HG03521 (cell line): ENCODE results near the gene PYGO1.
"Not testable (repeated sequence)": the region's sequence is repeated elsewhere in the genome, so short reads cannot be mapped to it uniquely, and the experiment has no call there.

Source experiments
- ATAC-seq: cut with Tn5 transposase; IDR thresholded peaks from one replicate; pipeline ENCODE4 v1.9.1; 2021; ENCODE audit warnings: mild to moderate bottlenecking, moderate library complexity; ENCODE audit not compliant: unreplicated experiment

Gene PYGO1, protein sequence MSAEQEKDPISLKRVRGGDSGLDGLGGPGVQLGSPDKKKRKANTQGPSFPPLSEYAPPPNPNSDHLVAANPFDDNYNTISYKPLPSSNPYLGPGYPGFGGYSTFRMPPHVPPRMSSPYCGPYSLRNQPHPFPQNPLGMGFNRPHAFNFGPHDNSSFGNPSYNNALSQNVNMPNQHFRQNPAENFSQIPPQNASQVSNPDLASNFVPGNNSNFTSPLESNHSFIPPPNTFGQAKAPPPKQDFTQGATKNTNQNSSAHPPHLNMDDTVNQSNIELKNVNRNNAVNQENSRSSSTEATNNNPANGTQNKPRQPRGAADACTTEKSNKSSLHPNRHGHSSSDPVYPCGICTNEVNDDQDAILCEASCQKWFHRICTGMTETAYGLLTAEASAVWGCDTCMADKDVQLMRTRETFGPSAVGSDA

DNA sequence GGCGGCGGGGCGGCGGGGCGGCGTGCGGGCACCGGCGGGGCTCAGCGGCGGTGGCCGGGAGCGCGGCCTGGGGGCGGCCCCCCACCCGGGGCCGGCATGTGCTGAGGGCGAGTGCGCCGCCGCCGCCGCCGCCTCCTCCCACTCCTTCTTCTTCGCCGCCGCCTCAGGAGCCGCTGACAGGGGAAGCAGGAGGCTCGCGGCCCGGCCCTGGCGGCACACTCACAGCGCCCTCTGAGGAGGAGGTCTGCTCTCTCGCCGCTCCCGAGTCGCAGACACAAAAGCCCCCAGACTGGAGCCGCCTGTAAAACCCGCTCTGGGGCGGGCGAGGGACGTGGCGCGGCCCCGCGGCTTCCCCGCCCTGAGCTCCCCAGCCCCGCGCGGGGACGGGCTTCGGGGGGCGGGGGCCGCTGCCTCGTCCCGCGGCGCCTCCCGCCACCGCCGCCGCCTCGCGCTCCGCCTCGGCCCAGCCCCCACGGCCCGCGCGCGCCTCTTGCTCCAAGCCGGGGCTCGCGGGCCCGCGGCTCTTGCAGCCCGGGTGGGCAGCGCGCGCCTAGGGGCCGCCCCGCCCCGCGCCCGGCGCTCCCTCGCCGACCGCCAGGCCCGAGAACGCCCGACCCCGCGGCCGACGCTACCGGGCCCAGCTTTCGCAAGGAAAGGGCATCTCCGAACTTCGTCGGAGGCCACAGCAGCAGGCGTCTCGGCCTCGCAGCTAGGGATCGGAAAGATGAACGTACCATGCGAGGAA lies at the start of gene PYGO1:
TSS of gene PYGO1 (minus strand) at position 276 of the 745 bp plus-strand sequence. CDS start 462 bp downstream, outside the sequence.
- ATAC-seq = peak; percentile 46

DNA sequence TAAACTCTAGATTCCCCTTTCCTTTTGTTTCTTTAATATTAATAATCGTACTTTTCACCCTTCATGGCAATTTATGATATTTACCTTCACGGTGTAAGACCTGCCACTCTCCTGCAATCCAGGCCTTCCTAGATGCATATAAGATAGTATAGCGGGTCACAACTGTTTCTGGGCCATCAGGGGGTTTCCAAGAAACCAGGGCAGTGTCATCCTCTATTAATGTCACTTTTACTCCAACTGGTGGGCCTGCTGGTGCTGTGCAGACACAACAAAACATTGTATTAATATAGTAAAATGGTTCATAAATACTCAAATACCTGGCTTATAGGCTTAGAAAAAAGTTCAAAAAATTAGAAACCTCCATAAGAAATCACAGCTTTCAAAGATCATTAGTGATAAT lies 48.9 kb upstream of the PYGO1 start:
- ATAC-seq = no peak

DNA sequence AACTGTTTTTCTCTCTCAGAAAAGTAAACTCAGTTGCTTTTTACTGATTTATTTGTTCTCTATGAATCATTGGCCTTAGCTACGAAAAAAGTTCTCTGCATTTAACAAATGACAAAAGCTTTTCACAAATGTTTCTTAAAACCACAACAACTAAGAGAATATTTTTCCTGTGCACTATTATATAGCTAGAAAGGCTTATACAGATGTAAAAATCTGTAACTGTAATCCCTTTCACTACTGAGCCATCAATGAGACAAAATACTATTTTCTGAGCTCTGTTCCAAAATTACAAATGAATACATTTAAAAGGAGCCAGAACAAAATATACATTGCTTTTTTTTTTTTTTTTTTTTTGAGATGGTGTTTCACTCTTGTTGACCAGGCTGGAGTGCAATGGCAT lies 45.6 kb upstream of the PYGO1 start:
- no peak for ATAC-seq

DNA sequence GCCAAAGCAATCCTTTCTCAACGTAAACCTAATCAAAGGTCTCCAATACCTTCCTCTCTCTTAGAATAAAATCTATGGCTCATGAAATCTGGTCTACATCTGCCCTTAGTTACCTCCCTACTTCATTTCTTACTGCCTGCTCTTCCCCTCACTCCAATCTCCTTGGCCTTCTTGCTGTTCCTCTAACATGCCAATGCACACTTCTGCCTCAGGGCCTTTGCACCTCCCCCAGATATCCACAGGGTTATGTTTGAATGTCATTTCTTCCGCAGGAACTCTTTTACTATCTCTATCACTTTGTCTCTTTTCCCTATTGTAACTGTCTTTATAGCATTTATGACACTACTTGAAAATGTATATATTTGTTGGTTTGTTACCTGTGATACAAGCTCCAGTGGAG lies 44.3 kb upstream of the PYGO1 start:
- ATAC-seq = no peak

DNA sequence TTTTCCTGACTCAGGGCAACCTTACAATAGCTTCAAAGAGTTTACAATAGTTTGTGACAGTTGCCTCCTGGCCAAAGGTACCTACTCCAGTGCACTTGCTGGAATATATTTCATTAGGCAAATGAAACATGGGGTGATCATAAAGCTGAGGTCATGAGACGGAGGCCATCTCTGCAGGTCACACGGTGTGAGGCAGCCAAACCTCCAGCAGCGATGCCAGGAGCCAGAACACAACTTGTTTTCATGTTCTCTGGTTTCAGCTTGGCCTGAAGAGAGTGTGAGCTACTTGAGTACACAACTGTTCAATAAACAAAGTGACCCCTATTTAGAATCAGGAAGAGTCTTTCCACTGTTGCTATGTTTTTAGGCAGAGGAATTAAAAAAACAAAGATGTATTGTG lies 42.7 kb upstream of the PYGO1 start:
- ATAC-seq = no peak

DNA sequence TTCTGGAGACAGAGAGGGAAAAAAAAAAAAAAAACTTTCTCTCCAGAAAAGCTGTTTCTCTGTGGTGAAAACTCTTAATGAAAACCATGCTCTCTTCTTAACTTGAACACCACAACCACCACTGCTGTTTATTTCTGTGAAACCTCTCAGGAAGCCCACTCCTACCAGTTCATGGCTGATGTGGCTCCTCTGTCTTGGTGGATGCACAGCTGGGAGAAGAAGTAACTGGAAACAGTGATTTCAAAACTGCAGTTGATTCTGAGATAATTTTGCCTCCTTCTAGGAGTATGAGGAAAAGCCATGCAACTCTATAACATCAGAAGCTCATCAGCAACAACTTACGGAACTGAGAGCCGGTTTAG lies 40.2 kb upstream of the PYGO1 start:
- no peak for ATAC-seq

DNA sequence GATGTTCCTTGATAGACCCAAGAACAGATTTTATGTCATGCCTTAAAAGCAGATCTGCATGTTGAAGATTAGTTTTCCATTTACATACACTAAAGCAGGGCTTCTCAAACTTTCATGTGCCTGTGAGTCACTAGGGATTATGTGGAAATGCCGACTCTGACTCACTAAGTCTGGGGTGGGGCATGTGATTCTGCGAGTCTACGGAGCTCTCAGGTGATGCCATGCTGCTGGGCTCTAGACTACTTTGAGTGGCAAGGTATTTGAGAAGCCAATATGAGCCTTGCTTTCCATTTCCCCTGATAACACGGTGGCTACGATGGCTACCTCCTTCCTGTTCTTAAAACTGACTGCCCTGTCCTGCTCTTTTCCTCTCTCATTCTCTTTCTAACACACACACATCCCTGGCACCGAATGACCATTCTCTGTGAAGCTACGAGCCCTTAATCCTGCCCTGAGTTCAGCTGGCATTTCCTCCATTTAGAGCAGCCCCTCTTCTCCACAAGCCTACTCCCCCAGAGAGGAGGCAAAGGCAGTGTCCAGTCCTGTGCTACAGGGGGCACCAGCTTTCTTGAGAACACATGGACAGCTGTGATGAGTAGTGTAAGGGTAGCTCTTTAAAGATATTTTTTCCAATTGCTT lies 39.7 kb upstream of the PYGO1 start:
- no peak for ATAC-seq

DNA sequence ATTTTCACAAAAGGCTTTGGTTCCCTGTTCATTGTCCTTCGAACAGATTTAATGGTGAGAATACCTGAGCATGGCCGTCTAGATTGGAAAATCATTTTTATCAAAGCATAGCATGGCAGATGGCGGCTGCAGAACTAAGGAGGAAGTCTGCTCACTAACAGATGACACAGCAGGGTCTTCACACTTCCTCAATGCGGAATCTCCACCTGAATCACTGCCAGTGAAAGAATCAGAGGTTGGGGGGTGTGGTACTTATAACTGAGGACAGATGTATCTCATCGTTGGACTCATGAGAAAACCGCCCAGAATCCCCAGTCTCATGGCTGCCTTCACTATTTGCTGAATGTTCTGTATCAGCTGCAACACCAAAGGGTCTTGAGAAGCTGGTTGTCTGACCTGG lies 31.6 kb upstream of the PYGO1 start:
- ATAC-seq = no peak

DNA sequence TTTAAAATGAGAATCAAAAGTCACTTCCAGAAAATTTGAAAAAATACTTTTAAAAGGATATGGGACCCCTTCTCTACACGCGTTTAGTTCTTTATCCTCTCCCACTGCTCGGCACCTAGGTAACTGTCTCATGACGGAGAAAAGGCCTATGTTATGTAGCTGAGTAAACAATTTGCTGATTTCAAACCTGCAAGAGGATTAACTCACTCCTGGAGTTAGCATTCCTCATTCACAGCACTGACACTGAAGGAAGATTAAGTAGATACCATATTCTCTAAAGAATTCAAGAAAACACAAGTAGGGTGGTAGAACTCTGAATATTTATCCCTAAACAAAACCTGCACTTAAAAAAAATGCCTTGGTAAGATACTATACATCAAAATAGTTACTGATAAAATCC lies 30.2 kb upstream of the PYGO1 start:
- ATAC-seq = no peak

DNA sequence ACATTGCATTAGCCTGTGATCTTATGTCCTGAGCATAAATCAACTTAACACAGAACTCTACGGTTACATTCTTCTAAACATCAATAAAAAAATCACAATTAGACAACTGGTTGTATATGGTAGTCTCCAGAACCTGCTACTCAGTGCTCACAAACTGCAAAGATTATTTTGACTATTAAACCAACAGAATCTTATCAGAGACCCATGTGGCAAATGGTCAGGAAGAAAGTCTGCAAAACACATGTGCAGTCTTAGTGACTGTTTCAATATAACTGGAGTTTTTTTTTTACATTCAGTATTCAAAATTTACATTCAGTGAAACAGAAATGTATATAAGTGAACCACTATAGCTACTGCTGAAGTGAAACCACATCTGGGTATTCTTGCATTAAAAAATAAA lies 27.3 kb upstream of the PYGO1 start:
- no peak for ATAC-seq

DNA sequence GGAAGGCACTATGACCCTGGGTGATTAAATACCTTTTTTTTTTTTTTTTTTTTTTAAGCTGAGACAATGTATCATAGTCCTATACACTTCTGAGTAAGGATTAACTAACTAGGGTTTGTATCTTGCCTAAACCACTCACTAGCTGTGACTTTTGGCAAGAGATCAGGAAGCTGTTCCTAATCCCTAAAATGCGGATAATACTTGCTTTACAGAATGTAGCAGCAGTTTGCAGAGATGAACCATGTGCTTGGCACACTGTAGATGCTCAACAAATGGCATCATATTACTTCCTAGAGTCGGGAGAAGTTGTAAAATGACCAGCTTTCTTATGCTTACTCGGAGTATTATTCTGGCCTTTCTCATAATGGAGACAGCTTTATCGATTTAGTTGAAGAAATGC lies 25.6 kb upstream of the PYGO1 start:
- no peak for ATAC-seq

DNA sequence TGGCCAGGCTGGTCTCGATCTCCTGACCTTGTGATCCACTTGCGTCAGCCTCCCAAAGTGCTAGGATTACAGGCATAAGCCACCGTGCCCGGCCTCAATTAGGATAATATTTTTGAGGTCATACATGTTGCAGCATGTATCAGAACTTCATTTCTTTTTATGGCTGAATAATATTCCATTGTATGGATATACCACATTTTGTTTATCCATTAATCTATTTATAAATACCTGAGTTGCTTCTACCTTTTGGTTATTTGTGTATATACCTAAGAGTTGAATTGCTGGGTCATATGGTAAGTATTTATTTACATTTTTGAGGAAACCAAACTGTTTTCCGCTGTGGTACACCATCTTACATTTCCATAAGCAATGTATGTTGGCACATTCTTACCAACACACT lies 18.1 kb upstream of the PYGO1 start:
- ATAC-seq = no peak

DNA sequence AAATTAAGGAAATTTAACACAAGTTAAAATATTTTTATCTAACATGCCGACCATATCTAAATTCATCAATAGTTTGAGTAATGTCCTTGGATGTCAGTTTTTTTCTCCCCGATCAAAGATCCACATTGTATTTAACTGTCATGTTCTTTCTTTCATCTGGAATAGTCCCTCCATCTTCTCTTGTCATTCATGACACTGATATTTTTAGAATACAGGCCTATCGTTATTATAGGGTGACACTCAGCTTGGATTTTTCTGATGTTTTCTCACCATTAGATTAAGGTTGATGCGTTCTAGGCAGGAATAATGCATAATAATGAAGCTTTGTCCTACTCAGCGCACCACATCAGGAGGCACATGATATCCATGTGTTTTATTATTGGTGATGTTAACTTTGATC lies 13.2 kb upstream of the PYGO1 start:
- no peak for ATAC-seq

DNA sequence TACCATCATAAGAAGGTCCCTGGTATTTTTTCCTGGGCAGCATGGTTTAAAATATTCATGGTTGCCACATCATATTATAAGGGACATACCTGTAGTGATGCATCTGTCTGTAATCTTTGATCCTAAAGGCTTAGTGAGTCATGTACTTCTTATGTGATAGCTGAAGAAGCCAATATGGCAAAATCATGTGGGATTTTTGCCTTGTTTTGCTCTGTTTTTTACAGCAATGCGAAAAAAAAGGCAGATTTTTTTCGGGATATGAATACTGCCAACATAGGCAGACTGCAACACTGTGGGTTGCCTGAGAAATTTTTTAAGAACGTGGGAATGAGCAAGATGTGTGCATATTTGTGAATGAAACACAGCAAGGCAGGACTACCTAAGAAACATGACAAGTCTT lies 11.3 kb upstream of the PYGO1 start:
- no peak for ATAC-seq

DNA sequence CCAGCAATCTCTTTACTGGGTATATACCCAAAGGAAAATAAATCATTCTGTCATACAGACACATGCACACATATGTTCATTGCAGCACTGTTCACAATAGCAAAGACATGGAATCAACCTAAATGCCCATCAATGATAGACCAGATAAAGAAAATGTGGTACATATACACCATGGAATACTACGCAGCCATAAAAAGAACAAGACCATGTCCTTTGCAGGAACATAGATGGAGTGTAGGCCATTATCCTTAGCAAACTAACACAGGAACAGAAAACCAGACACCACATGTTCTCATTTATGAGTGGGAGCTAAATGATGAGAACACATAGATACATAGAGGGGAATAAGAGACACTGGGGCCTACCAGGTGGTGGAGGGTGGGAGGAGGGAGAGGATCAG lies 4.9 kb upstream of the PYGO1 start:
- ATAC-seq = not testable (repeated sequence)

DNA sequence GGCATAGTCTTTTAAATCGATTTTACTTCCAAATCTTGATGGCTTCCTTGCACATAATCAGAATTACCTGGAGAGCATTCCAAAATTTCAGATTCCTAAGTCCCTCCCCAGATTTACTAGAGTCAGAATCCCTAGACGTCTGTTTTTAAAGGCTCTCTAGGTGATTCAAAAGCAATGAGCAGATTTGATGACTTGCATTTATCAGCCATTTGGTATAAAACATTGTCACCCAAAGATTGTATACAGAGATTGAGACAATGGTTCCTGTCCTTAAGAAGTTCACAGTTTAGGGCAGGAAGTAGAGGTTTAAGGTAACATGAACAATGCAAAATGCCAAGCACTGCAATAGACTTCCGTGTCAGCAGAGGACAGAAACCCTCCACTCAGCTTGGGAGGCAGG lies 2.6 kb upstream of the PYGO1 start:
- no peak for ATAC-seq

DNA sequence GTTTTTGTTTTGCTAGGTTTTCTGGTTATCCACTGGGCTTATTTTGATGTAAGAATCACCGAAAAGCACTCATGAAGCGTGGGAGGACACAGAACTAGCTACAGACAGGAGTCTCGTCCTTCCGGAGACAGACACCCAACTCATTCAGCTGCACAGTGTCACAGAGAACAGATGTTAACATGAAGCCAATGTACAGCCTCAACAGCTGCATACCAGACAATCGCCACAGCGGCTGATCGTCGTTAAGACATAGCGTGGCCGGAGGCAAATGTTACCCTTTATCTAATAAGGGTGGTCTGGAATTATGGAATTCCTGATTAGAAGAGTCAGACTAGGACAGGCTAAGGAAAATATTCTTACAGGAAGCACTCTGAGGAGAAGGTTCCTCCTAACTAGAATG lies 1.1 kb upstream of the PYGO1 start:
- ATAC-seq = no peak

DNA sequence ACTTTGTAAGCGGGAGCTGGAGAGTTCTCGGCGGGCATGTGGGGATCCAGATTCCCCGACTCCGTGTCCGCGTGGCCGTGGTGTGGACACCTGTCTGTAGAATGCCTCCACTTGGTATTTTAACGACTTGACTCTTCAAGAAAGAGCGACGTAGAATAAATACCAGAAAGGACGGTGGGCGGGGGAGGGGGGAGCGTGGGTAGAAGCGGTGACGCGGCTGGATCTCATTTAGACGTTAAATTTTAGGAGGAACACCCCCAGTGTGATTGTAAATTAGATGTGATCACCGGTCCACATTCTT lies 620 bp upstream of the PYGO1 start:
- ATAC-seq = no peak

DNA sequence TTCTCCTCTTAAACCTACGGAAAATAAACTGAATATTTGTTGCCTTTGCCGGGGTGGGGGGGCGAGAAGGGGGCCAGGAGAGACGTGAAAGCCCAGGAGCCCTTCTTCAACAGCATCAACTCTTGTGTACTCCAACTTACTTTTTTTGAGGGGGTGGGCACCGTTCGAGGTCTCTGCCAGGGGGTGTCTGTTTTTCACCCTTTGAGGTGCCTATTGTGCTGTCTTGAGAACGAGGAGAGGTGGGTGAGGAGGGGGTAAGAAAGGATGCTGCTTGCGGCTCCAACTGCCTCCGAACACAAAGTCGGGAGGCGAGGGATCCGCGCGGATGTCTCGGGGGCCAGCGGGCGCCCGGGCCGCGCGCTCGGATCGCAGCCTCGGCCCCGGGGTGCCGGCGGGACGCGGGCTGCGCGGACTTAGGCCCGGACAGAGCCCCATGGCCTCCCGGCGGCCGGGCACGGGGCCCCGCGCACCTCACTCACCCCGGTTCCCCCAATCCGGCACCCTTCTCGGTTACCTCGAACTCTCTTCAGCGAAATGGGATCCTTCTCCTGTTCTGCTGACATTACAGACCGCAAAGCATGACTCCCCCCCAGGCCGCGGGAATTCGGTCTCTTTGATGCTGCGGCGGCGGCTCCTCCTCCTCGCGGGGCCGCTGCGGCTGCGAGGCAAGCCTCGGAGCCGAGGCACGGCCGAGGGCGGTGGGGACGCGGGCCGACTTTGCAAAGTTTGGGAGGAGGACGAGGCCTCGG lies 650 bp downstream of the PYGO1 start:
- peak; percentile 29 for ATAC-seq

DNA sequence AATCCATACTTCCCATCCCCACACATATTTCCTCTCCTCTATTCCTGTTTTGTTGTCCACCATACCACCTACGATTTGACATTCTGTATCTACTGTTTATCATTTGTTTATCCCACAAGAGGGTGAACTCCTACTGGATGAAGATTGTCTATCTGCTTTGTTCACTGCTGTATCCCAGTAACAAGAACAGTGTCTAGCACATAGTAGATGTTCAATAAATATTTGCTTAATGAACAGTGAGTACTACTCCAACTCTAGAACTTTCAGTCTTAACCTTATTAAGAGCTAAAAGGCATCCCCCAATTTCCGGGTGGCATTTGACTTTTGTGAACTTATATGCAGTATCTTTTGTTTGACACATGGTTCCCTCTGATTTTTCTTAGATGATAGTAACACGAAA lies 1.3 kb downstream of the PYGO1 start:
- no peak for ATAC-seq

DNA sequence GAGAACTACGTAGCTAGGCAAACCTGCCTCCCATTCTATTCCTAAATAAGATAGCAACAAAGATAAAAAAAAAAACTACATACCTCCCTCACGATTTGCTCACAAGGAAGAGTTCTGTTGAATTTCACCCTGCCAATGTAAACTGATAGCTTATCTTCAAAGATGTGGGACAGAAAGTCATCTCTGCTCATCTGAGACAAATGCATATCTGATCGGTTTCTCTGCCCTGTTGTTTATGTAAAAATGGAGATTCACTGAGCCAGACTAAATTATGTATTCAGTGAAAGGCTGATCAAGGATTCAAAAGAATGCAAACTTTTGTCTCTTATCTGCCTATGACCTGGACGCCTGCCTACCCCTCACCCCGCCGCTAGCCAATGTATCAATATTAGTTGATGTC lies 11.2 kb downstream of the PYGO1 start:
- ATAC-seq = no peak

DNA sequence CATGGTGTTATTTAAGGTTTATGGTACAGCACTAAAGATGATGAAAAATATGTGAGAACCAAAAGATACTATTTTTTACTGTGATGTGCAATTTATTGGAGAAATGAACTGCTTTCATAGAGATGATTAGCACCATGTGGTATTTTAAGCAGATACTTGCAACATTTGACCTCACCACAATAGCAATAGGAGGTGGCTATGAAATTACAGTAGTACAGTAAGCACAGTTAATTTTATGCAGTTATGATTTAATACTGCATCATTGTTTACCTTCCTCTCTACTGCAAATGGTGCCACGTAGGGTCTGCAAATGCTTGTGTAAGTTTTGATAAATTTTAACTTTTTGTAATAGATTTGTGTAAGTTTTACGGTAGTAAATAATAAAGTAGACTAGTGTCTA lies 14.0 kb downstream of the PYGO1 start:
- ATAC-seq = no peak
